Measurements from ENCODE around the gene EFNA2. TPM values are rescaled to one million over a fixed set of nuclear protein-coding genes. Genes with fewer than 3 reads are reported as not detected.

The EFNA2 gene
- total RNA-seq, 1 donor from 2014 or later: 17.6 TPM

DNA sequence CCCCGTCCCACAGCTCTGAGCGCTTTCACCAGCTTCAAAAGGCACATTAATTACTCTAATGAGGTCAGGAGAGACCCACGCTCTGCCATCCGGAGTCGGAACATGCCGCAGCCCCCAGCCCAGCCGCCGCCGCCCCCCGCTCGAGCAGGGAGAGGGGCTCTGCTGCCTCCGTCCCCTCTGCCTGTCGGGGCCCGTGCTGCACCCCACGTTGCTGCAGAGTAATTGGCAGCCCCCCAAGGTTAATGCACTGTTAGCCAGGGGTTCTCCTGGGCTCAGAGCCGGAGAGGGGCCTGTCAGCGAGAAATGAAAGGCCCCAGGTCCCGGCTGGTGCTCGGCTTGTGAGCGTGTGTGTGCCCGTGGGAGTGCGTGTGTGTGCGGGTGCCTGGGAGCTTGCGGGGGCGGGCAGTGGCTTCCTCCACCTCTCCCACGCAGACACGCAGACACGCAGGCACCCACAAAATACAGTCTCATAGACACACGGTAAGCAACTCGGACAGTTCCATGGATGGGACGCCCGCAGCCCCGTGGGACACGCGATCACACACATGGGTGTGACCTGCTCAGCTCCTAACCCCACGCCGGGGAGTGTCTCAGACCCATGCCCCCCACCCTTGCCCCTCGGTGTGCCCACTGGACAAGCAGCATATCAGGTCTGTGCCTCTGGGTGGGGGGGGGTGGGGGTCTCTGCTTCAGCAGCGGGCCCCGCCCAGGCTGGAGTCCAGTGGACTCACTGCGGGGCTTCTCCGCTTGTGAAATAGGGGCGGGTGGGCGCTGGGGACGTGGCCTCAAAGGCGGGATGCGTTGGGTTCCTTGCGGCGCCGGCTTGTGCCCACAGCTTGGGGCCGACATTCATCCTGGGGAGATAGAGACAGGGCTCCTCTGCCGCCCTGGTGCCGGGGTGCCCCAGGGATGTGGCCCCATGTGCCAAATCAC lies 4.8 kb upstream of the EFNA2 start:
- no peak for DNase-seq (ENCODE audit: extremely low spot score, unreplicated experiment)
- H3K4me3 Mint-ChIP-seq: no peak overlapping the region
- peaks cover 20% of the 10 kb centered on the region for H3K4me1 Mint-ChIP-seq (ENCODE audit: unreplicated experiment)
- H3K27ac Mint-ChIP-seq: peak overlapping the region; percentile 85
- TF ChIP-seq, protein P1, sequence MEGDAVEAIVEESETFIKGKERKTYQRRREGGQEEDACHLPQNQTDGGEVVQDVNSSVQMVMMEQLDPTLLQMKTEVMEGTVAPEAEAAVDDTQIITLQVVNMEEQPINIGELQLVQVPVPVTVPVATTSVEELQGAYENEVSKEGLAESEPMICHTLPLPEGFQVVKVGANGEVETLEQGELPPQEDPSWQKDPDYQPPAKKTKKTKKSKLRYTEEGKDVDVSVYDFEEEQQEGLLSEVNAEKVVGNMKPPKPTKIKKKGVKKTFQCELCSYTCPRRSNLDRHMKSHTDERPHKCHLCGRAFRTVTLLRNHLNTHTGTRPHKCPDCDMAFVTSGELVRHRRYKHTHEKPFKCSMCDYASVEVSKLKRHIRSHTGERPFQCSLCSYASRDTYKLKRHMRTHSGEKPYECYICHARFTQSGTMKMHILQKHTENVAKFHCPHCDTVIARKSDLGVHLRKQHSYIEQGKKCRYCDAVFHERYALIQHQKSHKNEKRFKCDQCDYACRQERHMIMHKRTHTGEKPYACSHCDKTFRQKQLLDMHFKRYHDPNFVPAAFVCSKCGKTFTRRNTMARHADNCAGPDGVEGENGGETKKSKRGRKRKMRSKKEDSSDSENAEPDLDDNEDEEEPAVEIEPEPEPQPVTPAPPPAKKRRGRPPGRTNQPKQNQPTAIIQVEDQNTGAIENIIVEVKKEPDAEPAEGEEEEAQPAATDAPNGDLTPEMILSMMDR (conservative IDR thresholded peaks at IDR 0.05): no peak
- H3K9me3 Mint-ChIP-seq: no peaks in the 10 kb centered on the region
- no peaks in the 10 kb centered on the region for H3K36me3 Mint-ChIP-seq
- peaks cover 7% of the 10 kb centered on the region for H3K27me3 Mint-ChIP-seq

GRCh38 chr19:1281569-1282287 lies 3.9 kb upstream of the EFNA2 start:
- H3K4me1 Mint-ChIP-seq (ENCODE audit: unreplicated experiment): peaks cover 18% of the 10 kb centered on the region
- no peaks in the 10 kb centered on the region for H3K9me3 Mint-ChIP-seq
- H3K27ac Mint-ChIP-seq: no peak overlapping the region
- no peak for DNase-seq (ENCODE audit: extremely low spot score, unreplicated experiment)
- no peak overlapping the region for H3K4me3 Mint-ChIP-seq
- H3K27me3 Mint-ChIP-seq: peaks cover 7% of the 10 kb centered on the region
- no peaks in the 10 kb centered on the region for H3K36me3 Mint-ChIP-seq
- TF ChIP-seq, protein P1 (conservative IDR thresholded peaks at IDR 0.05): no peak

DNA sequence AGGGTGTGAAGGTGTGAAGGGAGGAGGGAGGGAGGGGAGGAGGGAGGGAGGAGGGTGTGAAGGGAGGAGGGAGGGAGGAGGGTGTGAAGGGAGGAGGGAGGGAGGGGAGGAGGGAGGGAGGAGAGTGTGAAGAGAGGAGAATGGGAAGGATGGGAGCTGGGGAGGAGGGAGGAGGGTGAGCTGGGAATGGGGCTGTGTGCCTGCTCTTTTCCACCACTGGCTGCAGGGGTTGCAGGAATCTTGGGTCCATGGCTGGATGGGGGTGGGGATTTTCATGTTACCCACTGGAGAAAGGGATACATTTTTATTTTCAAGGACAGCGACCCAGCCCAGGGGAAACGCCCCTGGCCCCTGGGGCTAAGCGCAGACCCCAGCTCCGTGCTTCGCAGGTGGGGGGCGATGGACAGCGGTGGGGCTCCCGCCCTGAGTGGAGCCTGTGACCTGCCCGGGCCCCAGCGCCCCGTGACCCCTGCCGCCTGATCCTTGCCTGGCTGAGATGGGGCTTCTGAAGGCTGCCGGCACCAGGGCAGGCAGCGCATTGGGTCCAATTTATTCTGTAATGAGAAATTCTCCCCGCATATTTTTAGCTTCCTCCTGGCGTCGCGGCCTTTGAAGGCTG lies 3.0 kb upstream of the EFNA2 start:
- H3K9me3 Mint-ChIP-seq: no peaks in the 10 kb centered on the region

GRCh38 chr19:1283207-1283916 lies 2.3 kb upstream of the EFNA2 start:
- Mint-ChIP-seq H3K27ac (no peak overlapping the region), H3K36me3 (no peaks in the 10 kb centered on the region), H3K9me3 (no peaks in the 10 kb centered on the region), H3K4me3 (no peak overlapping the region), H3K27me3 (peaks cover 7% of the 10 kb centered on the region), H3K4me1 (ENCODE audit: unreplicated experiment) (peaks cover 16% of the 10 kb centered on the region)
- TF ChIP-seq, protein P1 (conservative IDR thresholded peaks at IDR 0.05): no peak
- DNase-seq (ENCODE audit: extremely low spot score, unreplicated experiment): no peak

More for the DNA sequence above, 3.0 kb upstream of the EFNA2 start:
- Mint-ChIP-seq H3K36me3 (no peaks in the 10 kb centered on the region), H3K27me3 (peaks cover 7% of the 10 kb centered on the region), H3K27ac (no peak overlapping the region), H3K4me3 (no peak overlapping the region), H3K4me1 (ENCODE audit: unreplicated experiment) (peaks cover 16% of the 10 kb centered on the region)
- DNase-seq (ENCODE audit: extremely low spot score, unreplicated experiment): no peak
- TF ChIP-seq, protein P1 (conservative IDR thresholded peaks at IDR 0.05): no peak

GRCh38 chr19:1283917-1284292 lies 1.8 kb upstream of the EFNA2 start:
- Mint-ChIP-seq H3K27me3 (peaks cover 7% of the 10 kb centered on the region), H3K9me3 (no peaks in the 10 kb centered on the region), H3K4me1 (ENCODE audit: unreplicated experiment) (peaks cover 16% of the 10 kb centered on the region), H3K4me3 (peak overlapping the region; percentile 80), H3K27ac (peak overlapping the region; percentile 51), H3K36me3 (no peaks in the 10 kb centered on the region)
- no peak for DNase-seq (ENCODE audit: extremely low spot score, unreplicated experiment)
- TF ChIP-seq, protein P1 (conservative IDR thresholded peaks at IDR 0.05): no peak
